PFSK-1 (cell line): ENCODE measurements around the gene RPP21.

ENCODE experiments used
- POLR2AphosphoS5 ChIP-seq: IDR thresholded peaks from 2 replicates; pipeline ENCODE4 v1.6.1; 2012; ENCODE audit warnings: low read depth, mild to moderate bottlenecking, control low read depth, low read length, moderate library complexity
- TAF1 ChIP-seq: IDR thresholded peaks from 2 replicates; pipeline ENCODE4 v1.6.1; 2012; ENCODE audit warnings: low read length, control low read depth, borderline replicate concordance; ENCODE audit not compliant: insufficient read depth

GRCh38 chr6:30380464-30380863 is 35.5 kb downstream of the RPP21 start:
- TF ChIP-seq TAF1 (no peak), POLR2AphosphoS5 (no peak)
